ENCODE measurements around the gene PHKA2. TPM values are rescaled to one million over a fixed set of nuclear protein-coding genes. Genes with fewer than 3 reads are reported as not detected.

PHKA2 gene
- total and polyA plus RNA-seq, 4 donors: 28.9 to 82.3 (median 41.9) TPM

DNA sequence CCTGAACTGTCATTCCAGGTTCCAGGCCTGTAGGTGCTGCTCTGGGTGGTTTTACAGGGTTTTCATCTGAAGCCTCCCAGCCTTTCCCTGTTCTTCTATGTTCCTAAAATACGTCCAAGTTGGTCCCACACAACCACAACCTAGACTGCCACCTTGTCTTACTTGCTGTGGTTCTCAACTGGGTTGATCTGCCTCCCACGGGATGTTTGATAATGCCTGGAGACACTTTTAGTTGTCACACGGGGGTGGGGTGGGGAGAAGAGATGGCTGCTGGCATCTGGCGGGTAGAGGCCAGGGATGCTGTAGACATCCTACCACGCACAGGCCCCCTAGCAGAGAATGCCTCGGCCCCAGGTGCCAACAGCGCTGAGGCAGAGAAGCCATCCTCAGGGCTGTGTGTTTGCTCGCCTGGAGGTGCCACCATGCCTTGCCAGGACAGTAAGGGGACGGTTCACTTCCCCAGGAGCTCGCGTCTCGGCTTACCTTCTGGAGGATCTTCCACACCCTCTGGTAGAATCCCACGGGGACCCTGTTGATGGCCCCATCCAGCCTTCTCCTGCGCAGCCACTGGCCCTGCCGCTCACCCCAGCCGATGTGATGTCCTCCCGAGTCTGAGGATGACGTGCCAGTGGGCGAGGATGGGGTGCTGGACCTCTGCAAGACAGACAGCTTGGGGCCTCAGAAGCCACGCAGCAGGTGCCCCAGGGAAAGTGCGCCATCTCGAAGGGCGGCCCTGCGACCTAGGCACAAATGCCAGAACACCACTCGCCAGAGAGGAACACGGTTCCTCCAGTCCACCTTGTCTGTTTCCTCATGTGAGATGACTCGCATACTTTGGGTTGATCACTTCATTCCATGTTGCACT, 87.0 kb downstream of the PHKA2 start:
- no peak overlapping the region for H3K9ac ChIP-seq (ENCODE audit: low read depth in 1 of 2, low read length in 2 of 2)
- no peaks in the 10 kb centered on the region for H3K27me3 ChIP-seq (ENCODE audit: control insufficient read depth in 4 of 4, insufficient read depth in 4 of 4, low read length in 3 of 4)
- no peak for TF ChIP-seq RAD21 (IDR thresholded peaks at IDR 0.05)
- no peak for TF ChIP-seq SP1 (IDR thresholded peaks at IDR 0.05)
- TF ChIP-seq, protein P1, sequence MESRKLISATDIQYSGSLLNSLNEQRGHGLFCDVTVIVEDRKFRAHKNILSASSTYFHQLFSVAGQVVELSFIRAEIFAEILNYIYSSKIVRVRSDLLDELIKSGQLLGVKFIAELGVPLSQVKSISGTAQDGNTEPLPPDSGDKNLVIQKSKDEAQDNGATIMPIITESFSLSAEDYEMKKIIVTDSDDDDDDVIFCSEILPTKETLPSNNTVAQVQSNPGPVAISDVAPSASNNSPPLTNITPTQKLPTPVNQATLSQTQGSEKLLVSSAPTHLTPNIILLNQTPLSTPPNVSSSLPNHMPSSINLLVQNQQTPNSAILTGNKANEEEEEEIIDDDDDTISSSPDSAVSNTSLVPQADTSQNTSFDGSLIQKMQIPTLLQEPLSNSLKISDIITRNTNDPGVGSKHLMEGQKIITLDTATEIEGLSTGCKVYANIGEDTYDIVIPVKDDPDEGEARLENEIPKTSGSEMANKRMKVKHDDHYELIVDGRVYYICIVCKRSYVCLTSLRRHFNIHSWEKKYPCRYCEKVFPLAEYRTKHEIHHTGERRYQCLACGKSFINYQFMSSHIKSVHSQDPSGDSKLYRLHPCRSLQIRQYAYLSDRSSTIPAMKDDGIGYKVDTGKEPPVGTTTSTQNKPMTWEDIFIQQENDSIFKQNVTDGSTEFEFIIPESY (IDR thresholded peaks at IDR 0.05): no peak
- DNase-seq (ENCODE audit: low spot score): no peak
- H3K4me1 ChIP-seq (ENCODE audit: control insufficient read depth in 4 of 4, insufficient read depth in 4 of 4, low read length in 3 of 4): peaks cover 0 to under 1% (median 0%) of the 10 kb centered on the region in 4 donors
- peaks cover 2 to 44% (median 12%) of the 10 kb centered on the region in 4 donors for H3K36me3 ChIP-seq (ENCODE audit: control insufficient read depth in 4 of 4, insufficient read depth in 3 of 4, low read depth in 1 of 4, low read length in 3 of 4)
- 94% methylated on average over 27 of the region's 27 CpGs for WGBS
- no peak overlapping the region for H3K4me3 ChIP-seq (ENCODE audit: low read depth in 1 of 3, low read length in 3 of 3)
- H3K9me3 ChIP-seq (ENCODE audit: control insufficient read depth in 4 of 4, low read length in 3 of 4): no peaks in the 10 kb centered on the region
- no peak overlapping the region for H3K27ac ChIP-seq (ENCODE audit: low read depth in 1 of 2, low read length in 2 of 2)

DNA sequence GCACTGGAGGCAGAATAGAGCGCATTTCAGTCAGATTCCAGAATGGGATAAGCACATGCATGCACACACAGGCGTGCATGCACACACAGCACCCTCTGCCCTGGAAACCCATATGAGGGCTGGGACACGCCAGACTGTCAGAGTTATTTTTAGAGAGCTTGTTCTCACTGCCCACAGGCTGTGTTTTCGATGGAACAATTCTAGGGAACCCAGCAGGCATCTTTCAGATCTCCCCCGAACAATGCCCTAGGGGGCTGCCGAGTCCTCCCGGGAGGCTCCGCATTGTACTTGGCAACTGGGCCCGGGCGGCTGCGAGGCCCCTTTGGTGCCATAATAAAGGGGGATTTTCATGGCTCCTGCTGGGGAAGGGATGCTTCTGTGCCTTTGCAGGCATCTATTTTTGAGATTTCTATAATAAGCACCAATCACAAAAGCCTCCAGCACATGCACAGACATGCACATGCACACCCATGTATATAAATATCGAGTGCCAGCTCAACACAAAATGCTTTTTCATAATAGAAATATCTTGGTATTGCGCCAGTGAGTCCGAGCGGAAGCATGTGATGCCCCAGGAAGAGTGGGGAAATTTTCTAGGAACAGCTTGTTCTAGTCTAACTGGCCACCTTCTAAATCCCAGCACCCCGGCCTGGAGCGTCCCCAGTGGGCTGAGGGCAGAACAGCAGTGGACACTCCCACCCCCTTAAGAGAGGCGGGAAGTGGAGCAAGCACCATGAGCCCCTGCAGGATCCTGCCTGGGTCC, 88.5 kb downstream of the PHKA2 start:
- H3K4me3 ChIP-seq (ENCODE audit: low read depth in 1 of 3, low read length in 3 of 3): no peak overlapping the region
- H3K4me1 ChIP-seq (ENCODE audit: control insufficient read depth in 4 of 4, insufficient read depth in 4 of 4, low read length in 3 of 4): peaks cover 0 to 2% (median 0%) of the 10 kb centered on the region in 4 donors
- H3K9me3 ChIP-seq (ENCODE audit: control insufficient read depth in 4 of 4, low read length in 3 of 4): no peaks in the 10 kb centered on the region
- H3K27ac ChIP-seq (ENCODE audit: low read depth in 1 of 2, low read length in 2 of 2): no peak overlapping the region
- H3K27me3 ChIP-seq (ENCODE audit: control insufficient read depth in 4 of 4, insufficient read depth in 4 of 4, low read length in 3 of 4): no peaks in the 10 kb centered on the region
- H3K36me3 ChIP-seq (ENCODE audit: control insufficient read depth in 4 of 4, insufficient read depth in 3 of 4, low read depth in 1 of 4, low read length in 3 of 4): peaks cover 2 to 37% (median 10%) of the 10 kb centered on the region in 4 donors
- TF ChIP-seq, protein P2, sequence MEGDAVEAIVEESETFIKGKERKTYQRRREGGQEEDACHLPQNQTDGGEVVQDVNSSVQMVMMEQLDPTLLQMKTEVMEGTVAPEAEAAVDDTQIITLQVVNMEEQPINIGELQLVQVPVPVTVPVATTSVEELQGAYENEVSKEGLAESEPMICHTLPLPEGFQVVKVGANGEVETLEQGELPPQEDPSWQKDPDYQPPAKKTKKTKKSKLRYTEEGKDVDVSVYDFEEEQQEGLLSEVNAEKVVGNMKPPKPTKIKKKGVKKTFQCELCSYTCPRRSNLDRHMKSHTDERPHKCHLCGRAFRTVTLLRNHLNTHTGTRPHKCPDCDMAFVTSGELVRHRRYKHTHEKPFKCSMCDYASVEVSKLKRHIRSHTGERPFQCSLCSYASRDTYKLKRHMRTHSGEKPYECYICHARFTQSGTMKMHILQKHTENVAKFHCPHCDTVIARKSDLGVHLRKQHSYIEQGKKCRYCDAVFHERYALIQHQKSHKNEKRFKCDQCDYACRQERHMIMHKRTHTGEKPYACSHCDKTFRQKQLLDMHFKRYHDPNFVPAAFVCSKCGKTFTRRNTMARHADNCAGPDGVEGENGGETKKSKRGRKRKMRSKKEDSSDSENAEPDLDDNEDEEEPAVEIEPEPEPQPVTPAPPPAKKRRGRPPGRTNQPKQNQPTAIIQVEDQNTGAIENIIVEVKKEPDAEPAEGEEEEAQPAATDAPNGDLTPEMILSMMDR (IDR thresholded peaks at IDR 0.05; ENCODE audit: low read depth, low read length, missing input control): peak; percentile 8
- TF ChIP-seq FOXA1 (IDR thresholded peaks at IDR 0.05) (no peak), TAF1 (conservative IDR thresholded peaks at IDR 0.05) (no peak), RAD21 (IDR thresholded peaks at IDR 0.05) (peak; percentile 25 to 52)
- H3K9ac ChIP-seq (ENCODE audit: low read depth in 1 of 2, low read length in 2 of 2): no peak overlapping the region
- 89% methylated on average over 18 of the region's 18 CpGs for WGBS
- no peak for DNase-seq (ENCODE audit: low spot score)

DNA sequence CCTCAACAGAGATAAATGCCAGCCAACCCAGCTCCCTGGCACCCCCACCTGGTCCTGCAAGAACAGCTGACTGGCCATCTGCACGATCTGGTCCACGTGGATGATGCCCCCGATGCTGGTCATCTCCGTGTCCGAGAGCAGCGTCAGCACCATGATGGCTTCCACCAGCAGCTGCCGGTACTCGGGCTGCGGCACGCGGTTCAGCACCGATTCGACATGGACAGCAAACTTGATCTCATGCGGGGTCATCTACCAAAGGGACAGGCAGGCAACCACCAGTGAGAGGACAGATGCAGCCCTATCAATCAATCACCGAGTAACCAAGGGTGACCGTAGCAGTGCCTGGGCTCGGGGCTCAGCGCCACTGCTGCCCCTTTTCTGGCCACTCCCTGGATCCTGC, 89.8 kb downstream of the PHKA2 start:
- DNase-seq (ENCODE audit: low spot score): no peak
- WGBS: 96% methylated on average over 18 of the region's 18 CpGs
- TF ChIP-seq, protein P3, sequence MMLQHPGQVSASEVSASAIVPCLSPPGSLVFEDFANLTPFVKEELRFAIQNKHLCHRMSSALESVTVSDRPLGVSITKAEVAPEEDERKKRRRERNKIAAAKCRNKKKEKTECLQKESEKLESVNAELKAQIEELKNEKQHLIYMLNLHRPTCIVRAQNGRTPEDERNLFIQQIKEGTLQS (IDR thresholded peaks at IDR 0.05): no peak
- TF ChIP-seq SP1 (IDR thresholded peaks at IDR 0.05) (no peak), RAD21 (IDR thresholded peaks at IDR 0.05) (no peak)
- TF ChIP-seq, protein P4, sequence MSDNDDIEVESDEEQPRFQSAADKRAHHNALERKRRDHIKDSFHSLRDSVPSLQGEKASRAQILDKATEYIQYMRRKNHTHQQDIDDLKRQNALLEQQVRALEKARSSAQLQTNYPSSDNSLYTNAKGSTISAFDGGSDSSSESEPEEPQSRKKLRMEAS (IDR thresholded peaks at IDR 0.05): no peak
- TF ChIP-seq, protein P5, sequence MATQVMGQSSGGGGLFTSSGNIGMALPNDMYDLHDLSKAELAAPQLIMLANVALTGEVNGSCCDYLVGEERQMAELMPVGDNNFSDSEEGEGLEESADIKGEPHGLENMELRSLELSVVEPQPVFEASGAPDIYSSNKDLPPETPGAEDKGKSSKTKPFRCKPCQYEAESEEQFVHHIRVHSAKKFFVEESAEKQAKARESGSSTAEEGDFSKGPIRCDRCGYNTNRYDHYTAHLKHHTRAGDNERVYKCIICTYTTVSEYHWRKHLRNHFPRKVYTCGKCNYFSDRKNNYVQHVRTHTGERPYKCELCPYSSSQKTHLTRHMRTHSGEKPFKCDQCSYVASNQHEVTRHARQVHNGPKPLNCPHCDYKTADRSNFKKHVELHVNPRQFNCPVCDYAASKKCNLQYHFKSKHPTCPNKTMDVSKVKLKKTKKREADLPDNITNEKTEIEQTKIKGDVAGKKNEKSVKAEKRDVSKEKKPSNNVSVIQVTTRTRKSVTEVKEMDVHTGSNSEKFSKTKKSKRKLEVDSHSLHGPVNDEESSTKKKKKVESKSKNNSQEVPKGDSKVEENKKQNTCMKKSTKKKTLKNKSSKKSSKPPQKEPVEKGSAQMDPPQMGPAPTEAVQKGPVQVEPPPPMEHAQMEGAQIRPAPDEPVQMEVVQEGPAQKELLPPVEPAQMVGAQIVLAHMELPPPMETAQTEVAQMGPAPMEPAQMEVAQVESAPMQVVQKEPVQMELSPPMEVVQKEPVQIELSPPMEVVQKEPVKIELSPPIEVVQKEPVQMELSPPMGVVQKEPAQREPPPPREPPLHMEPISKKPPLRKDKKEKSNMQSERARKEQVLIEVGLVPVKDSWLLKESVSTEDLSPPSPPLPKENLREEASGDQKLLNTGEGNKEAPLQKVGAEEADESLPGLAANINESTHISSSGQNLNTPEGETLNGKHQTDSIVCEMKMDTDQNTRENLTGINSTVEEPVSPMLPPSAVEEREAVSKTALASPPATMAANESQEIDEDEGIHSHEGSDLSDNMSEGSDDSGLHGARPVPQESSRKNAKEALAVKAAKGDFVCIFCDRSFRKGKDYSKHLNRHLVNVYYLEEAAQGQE (IDR thresholded peaks at IDR 0.05): peak; percentile 53
- H3K27ac ChIP-seq (ENCODE audit: low read depth in 1 of 2, low read length in 2 of 2): no peak overlapping the region
- no peaks in the 10 kb centered on the region for H3K27me3 ChIP-seq (ENCODE audit: control insufficient read depth in 4 of 4, insufficient read depth in 4 of 4, low read length in 3 of 4)
- no peak overlapping the region for H3K9ac ChIP-seq (ENCODE audit: low read depth in 1 of 2, low read length in 2 of 2)
- H3K4me3 ChIP-seq (ENCODE audit: low read depth in 1 of 3, low read length in 3 of 3): no peak overlapping the region
- peaks cover 2 to 37% (median 10%) of the 10 kb centered on the region in 4 donors for H3K36me3 ChIP-seq (ENCODE audit: control insufficient read depth in 4 of 4, insufficient read depth in 3 of 4, low read depth in 1 of 4, low read length in 3 of 4)
- H3K4me1 ChIP-seq (ENCODE audit: control insufficient read depth in 4 of 4, insufficient read depth in 4 of 4, low read length in 3 of 4): peaks cover 0 to 2% (median 0%) of the 10 kb centered on the region in 4 donors
- no peaks in the 10 kb centered on the region for H3K9me3 ChIP-seq (ENCODE audit: control insufficient read depth in 4 of 4, low read length in 3 of 4)

Data from liver (tissue), 9 donors.